ENCODE results near the gene SLC10A7.

SLC10A7 gene

DNA sequence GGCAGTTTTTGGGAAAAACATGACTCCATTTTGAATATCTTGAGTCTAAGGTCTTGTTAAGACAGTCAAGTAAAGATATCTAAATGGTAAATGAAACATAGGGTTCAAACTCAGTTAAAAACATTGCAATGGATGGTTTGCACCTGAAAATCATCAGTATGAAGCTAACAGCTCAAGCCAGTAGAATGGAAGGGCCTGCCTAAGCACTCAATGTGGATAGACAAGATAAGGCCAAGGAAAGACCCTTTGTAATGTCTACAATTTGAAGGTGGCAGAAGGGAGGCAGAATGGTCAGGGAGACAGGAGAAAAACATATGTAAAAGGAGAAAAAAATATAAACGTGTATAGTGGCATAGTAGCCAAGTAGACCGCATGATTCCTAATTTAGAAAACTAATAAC is 229.2 kb downstream of the SLC10A7 start:
- no peak for DNase-seq

DNA sequence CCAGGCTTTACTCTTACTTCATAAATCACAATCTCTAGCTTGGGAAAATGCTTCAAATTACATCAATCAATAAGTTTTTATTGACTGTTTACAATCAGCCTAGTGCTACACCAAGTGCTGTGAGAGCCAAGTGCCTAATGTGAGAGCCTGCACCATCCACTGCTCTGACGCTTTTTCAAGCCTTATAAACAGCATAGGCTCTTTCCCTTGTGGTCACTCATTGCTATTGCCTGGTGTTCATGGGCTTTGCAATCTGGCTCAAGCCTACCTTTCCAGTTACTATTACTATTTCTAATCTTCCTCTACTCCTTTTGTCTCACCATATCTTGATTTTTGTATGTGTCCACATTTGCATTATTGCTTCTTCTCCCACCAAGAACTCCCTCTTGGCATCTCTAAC is 230.4 kb downstream of the SLC10A7 start:
- no peak for DNase-seq

DNA sequence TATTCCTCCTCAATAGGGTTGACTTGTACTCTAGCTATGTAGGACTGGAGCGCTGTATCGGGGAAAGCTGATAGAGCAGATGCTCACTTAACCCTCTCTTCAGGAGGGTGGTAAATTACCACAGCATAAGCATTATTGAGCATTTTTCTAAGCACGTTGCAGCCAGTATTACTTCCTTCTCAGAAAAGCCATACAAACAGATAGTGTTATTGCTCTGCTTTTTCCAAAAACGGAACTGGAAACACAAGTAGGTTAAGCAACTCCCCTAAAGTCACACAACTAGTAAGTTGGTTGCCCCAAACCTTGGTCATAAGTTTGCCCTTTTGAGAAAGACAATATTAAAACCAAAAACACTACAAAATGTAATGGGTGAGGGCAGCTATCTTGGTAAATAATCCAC is 233.5 kb downstream of the SLC10A7 start:
- no peak for DNase-seq

- DNase-seq, result no peak
These were observed 236.7 kb downstream of the SLC10A7 start for GRCh38 chr4:146285037-146285436.

- no peak for DNase-seq
These were observed 237.7 kb downstream of the SLC10A7 start for GRCh38 chr4:146283758-146284651.

DNA sequence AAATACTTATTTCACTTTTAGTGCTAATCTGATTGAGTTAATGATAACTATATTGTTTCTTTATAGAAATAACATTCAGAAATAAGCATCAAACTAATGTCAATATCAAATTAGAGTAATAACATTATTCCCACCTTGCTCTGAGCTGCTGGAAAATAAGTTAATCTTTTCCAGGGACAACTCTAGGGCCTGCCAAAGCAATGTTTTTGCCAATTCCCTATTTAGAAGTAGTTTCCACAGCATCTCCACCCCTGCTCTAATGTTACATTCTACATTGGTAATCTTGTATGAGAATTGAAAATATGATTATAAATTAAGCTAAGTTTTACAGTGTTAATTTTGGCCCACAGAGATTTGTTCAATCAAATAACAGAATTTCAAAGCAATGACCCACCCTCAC is 239.1 kb downstream of the SLC10A7 start:
- DNase-seq, result no peak

- no peak for DNase-seq
These were observed 242.8 kb downstream of the SLC10A7 start for GRCh38 chr4:146278986-146279385.

DNA sequence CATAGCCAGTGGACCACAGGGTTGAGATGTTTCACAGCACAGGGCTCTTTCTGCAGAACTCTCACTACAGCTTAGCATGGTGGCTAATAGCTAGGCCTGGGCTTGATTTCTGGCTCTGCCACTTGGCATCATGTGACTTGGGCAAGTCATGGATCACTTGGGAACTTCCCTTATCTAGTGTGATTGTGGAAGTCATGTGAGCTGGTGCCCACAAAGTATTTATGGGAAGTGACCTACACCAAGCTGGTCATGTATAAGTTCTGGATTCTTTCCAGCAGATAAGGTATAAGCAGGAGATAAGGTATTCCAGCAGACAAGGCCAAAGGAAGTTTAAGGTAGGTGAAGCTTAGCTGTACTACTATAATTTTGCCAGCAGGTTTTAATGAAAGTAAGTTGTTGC is 246.4 kb downstream of the SLC10A7 start:
- DNase-seq, result no peak

DNA sequence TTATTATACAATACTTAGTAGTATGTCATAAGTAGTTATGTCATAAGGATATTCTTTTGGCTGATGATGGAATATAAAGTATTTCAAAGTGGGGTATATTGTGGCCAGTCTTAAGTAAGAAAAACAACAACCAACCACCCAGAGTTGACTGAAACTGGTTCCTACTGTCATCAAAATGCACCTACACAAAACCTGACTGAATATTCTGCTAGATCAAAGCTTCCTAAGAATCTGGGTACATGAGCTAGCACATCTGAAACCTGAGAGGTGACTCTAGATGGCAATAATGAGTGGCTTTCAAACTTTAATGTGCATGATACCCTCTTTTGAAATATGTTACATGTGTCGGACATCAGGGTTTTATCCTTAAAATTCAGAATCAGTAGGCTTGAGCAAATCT is 247.0 kb downstream of the SLC10A7 start:
- DNase-seq, result no peak

GRCh38 chr4:146273204-146273901 is 248.4 kb downstream of the SLC10A7 start:
- DNase-seq, result no peak

DNA sequence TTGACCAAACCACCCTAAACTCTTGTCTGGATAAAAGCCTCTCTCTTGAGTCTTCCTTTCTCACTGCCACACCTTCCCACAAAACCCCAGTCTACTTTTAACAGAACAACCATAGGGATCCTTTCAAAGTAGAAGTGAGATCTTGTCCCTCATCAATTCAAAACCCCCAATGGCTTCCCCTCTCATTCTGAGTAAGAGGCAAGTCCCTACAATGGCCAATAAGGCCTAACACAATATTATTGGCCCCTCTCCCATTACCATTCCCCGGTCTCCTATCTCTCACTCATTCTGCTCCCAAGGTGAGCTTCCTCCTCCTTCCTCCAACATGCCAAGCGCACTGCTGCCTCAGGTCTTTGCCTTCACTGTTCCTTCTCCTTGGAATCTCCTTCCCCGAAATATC is 250.3 kb downstream of the SLC10A7 start:
- DNase-seq, result no peak

- DNase-seq, result no peak
These were observed 252.5 kb downstream of the SLC10A7 start for GRCh38 chr4:146269228-146269653.

GRCh38 chr4:146267826-146268225 is 253.9 kb downstream of the SLC10A7 start:
- DNase-seq, result no peak

GRCh38 chr4:146265950-146266490 is 255.7 kb downstream of the SLC10A7 start:
- no peak for DNase-seq

- no peak for DNase-seq
These were observed 257.9 kb downstream of the SLC10A7 start for GRCh38 chr4:146263793-146264192.

DNA sequence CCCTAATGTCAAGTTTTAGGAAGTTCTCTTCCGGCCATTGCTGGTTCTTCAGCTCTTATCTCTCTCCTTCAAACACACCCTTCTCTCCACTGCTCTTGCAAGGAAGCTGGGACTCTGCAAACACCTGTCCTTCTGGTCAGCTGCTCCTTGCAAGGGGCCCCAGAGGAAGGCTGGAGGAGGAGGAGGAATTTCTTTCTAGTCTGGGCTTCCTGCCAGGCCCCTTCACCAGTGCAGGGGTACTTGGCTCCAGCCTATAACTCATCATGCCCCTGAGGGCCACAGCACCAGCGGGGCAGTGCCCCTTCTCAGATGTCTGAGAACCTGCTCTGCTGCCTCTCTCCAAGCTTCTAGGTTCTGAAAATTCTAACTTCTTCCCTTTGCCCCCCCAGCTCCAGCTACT is 260.7 kb downstream of the SLC10A7 start:
- no peak for DNase-seq

GRCh38 chr4:146260521-146260920 is 261.2 kb downstream of the SLC10A7 start:
- no peak for DNase-seq

DNA sequence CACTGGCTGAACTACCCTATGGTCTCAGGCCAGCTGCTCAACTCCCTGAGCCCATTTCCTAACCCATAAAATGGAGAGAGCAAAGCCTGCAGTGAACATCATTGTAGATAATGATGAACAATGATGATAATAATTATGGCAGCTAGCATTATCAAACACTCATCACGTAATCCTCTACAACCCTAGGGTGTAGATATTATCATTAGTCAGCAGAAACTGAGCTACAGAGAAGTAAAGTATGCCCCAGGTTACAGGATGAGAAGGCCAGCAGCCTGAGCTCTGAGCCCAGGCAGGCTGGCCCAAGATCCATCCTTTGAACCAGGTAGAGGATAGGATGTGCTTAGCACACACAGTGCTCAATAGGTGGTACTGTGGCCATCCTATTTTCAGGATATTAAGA is 264.2 kb downstream of the SLC10A7 start:
- no peak for DNase-seq

DNA sequence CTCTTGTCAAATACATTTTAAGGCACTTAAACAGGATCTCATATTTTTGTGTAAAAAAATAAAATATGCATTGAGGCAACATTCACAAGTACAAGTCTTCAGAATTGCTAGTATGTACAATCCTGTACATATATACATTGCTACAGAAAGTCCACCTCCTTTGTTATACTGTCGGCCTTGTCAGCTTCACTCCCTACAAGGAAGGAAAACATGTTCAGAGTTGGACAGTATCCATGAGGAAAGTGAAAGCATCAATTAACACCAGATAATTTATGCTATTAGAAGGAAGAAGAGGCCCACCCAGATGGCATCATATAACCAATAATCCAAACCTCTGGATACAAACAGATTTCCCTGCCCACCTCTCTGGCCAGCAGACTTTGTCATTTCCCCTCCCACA is 265.4 kb downstream of the SLC10A7 start:
- no peak for DNase-seq

- no peak for DNase-seq
These were observed 265.9 kb downstream of the SLC10A7 start for GRCh38 chr4:146255874-146256273.

- DNase-seq, result no peak
These were observed 266.3 kb downstream of the SLC10A7 start for GRCh38 chr4:146255463-146255862.

DNA sequence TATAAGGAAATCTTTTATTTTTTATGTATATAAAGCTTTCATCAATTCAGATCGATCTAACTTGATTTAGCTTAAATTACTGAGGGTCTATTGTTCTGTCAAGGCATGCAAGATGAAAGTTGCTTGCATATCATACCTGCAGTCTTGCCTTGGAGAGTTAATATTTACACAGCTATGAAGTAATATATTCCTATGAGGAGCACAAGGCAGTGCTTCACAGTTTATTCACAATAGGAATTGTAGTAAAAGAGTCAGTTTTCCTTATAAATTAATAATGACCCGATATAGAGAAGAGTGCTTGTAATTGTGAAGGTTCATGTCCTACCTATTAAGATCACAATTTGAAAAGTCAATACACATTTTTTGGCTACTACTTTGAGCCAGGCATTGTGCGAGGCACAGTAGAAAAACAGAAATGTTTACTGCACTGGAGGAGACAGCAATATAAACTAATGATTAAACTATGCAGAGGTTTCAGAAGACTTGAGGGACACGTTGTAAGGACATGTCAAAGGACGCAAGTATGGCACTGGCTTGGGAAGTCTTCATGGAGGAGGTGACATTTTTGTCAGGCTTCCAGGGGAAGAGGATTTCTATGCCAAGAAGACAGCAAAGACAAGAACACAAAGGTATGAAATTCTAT is 268.6 kb downstream of the SLC10A7 start:
- no peak for DNase-seq

DNA sequence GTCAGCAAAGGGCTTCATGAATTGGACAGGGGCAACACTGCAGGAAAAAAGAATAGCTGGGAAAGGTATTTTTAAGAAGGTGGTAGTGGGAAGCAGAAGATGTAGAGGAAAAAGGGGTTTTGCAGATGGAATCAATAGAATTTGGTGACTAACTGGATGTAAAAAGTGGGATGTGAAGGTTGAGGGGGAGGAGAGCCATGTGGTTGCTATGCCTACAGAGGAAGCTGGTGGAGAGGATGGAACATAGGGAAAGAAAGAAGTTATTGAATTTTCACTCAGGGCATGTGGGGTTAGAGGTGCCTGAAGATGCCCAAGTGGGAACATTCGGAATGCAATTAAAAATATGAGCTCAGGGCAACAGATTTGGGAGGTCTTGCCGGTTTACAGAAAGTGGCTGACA is 274.4 kb downstream of the SLC10A7 start:
- no peak for DNase-seq

DNA sequence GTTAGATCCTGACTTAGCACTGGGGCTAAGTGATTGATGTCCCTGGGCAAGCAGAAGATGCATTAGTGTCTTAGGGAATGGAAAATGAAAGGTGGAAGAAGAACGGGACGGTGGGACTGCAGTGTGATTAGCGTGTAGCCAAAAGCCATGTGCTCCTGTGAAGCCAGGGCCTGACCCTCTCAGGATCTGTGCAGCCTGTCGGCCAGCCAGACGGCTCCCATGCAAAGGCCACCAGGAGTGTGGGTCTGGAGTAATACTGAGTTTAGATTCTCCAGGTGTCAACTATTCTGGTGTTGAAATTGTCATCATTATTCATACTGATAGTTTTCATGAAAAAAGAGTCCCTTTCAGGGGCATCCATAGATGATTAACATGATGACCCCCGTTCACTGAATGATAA is 275.4 kb downstream of the SLC10A7 start:
- no peak for DNase-seq

Measured in NCI-H82 (cell line).